ENCODE measurements around the gene INHA. TPM values are rescaled to one million over a fixed set of nuclear protein-coding genes. Genes with fewer than 3 reads are reported as not detected.

Gene INHA
- total RNA-seq, 1 experiment from 2014 or later, result 1.5 TPM

GRCh38 chr2:219622472-219622871 lies 50.4 kb downstream of the INHA start:
- no TSS peak for BruUV-seq (replicated peaks)
- POLR2A ChIA-PET (ENCODE audit: unreplicated experiment), result no interaction called here
- no peaks in the 10 kb centered on the region for H3K9me3 ChIP-seq (ENCODE audit: low read length)
- H3K27ac ChIP-seq (ENCODE audit: low read length), result no peak overlapping the region
- no peaks in the 10 kb centered on the region for H4K20me1 ChIP-seq (ENCODE audit: low read length)
- TF ChIP-seq EZH2phosphoT487 (IDR thresholded peaks at IDR 0.05; ENCODE audit: borderline replicate concordance, low read length), result no peak
- TF ChIP-seq, protein P1, sequence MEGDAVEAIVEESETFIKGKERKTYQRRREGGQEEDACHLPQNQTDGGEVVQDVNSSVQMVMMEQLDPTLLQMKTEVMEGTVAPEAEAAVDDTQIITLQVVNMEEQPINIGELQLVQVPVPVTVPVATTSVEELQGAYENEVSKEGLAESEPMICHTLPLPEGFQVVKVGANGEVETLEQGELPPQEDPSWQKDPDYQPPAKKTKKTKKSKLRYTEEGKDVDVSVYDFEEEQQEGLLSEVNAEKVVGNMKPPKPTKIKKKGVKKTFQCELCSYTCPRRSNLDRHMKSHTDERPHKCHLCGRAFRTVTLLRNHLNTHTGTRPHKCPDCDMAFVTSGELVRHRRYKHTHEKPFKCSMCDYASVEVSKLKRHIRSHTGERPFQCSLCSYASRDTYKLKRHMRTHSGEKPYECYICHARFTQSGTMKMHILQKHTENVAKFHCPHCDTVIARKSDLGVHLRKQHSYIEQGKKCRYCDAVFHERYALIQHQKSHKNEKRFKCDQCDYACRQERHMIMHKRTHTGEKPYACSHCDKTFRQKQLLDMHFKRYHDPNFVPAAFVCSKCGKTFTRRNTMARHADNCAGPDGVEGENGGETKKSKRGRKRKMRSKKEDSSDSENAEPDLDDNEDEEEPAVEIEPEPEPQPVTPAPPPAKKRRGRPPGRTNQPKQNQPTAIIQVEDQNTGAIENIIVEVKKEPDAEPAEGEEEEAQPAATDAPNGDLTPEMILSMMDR (conservative IDR thresholded peaks at IDR 0.05; ENCODE audit: low read depth, low read length), result no peak
- TF ChIP-seq EZH2 (IDR thresholded peaks at IDR 0.05; ENCODE audit: low read length, unreplicated experiment), result no peak
- H3F3A ChIP-seq (ENCODE audit: low read length, unreplicated experiment), result no peaks in the 10 kb centered on the region
- H3K27me3 ChIP-seq (ENCODE audit: low read length), result no peaks in the 10 kb centered on the region
- no peaks in the 10 kb centered on the region for H3K36me3 ChIP-seq (ENCODE audit: low read depth, low read length)
- CTCF ChIA-PET, result no interaction called here
- no peaks in the 10 kb centered on the region for H3K79me2 ChIP-seq (ENCODE audit: low read length)
- no peaks in the 10 kb centered on the region for H3K4me1 ChIP-seq (ENCODE audit: insufficient read depth, low read length)
- no peak overlapping the region for H3K4me2 ChIP-seq (ENCODE audit: low read length)
- no peaks in the 10 kb centered on the region for H3K9me2 ChIP-seq (replicated peaks; ENCODE audit: low read length)
- DNase-seq (no peak), ATAC-seq (no peak)
- H2AFZ ChIP-seq (ENCODE audit: low read length), result no peak overlapping the region
- intact Hi-C loops (cut with micrococcal nuclease), result no loop called here
- no peak overlapping the region for H3K9ac ChIP-seq (ENCODE audit: low read length)
- no peak overlapping the region for H3K4me3 ChIP-seq (ENCODE audit: low read length)

DNA sequence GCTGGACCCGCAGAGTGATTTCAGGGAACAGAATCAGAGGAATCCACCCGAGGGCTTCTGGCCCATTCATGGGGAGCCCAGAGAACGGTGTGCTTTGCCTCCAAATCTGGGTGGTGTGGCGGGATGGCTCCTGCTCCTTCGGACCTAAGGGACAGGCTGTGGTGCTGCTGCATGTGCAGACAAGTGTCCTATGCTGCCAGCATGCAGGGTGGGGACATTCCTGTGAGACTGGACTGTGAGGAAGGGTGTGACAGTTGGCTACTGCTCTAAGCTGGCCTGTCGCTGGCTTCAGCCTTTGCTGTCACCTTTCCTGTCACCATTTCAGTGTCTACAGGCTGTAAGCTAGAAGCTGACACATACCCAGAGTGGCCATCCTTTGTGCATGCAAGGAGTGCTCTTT lies 52.5 kb downstream of the INHA start:
- ChIA-PET CTCF (no interaction called here), POLR2A (ENCODE audit: unreplicated experiment) (no interaction called here)
- no peak overlapping the region for H3K27ac ChIP-seq (ENCODE audit: low read length)
- no peaks in the 10 kb centered on the region for H3K27me3 ChIP-seq (ENCODE audit: low read length)
- no peak overlapping the region for H3K9ac ChIP-seq (ENCODE audit: low read length)
- ATAC-seq (no peak), DNase-seq (no peak)
- no peaks in the 10 kb centered on the region for H3F3A ChIP-seq (ENCODE audit: low read length, unreplicated experiment)
- peaks cover 5% of the 10 kb centered on the region; the same call in 1 of the 2 replicates for H3K4me1 ChIP-seq (ENCODE audit: insufficient read depth, low read length)
- no peak overlapping the region for H3K4me3 ChIP-seq (ENCODE audit: low read length)
- H4K20me1 ChIP-seq (ENCODE audit: low read length), result no peaks in the 10 kb centered on the region
- BruUV-seq (replicated peaks), result no TSS peak
- no peaks in the 10 kb centered on the region for H3K9me3 ChIP-seq (ENCODE audit: low read length)
- H2AFZ ChIP-seq (ENCODE audit: low read length), result no peak overlapping the region
- intact Hi-C loops (cut with micrococcal nuclease), result no loop called here
- H3K36me3 ChIP-seq (ENCODE audit: low read depth, low read length), result no peaks in the 10 kb centered on the region
- no peak overlapping the region for H3K4me2 ChIP-seq (ENCODE audit: low read length)
- peaks cover 7% of the 10 kb centered on the region for H3K79me2 ChIP-seq (ENCODE audit: low read length)
- no peaks in the 10 kb centered on the region for H3K9me2 ChIP-seq (replicated peaks; ENCODE audit: low read length)
- no peak for TF ChIP-seq EZH2 (IDR thresholded peaks at IDR 0.05; ENCODE audit: low read length, unreplicated experiment)
- TF ChIP-seq, protein P1 (conservative IDR thresholded peaks at IDR 0.05; ENCODE audit: low read depth, low read length), result no peak
- no peak for TF ChIP-seq EZH2phosphoT487 (IDR thresholded peaks at IDR 0.05; ENCODE audit: borderline replicate concordance, low read length)

DNA sequence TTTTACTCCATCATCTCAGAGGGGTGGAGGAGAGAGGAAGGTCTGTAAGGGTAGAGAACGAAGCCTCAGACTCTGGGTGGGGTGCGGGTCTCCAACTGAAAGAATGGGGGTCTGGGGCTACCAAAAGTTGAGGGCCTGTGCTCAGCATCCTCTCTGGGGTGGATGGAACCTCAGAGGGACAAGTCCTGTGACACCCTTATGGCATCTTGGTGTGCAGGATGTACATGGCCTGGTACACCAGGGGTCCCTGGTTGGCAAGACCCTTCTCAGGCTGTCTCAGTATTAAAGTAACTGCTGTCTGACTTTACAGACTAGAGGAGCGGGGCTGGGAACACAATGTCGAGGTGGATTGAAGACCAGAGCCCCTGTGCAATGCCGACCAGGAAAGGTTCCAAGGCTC lies 53.1 kb downstream of the INHA start:
- TF ChIP-seq, protein P1 (conservative IDR thresholded peaks at IDR 0.05; ENCODE audit: low read depth, low read length), result no peak
- TF ChIP-seq EZH2phosphoT487 (IDR thresholded peaks at IDR 0.05; ENCODE audit: borderline replicate concordance, low read length), result no peak
- no peak for TF ChIP-seq EZH2 (IDR thresholded peaks at IDR 0.05; ENCODE audit: low read length, unreplicated experiment)
- POLR2A ChIA-PET (ENCODE audit: unreplicated experiment), result no interaction called here
- intact Hi-C loops (cut with micrococcal nuclease), result no loop called here

More for the DNA sequence above, 53.1 kb downstream of the INHA start:
- H3F3A ChIP-seq (ENCODE audit: low read length, unreplicated experiment), result no peaks in the 10 kb centered on the region
- H3K27ac ChIP-seq (ENCODE audit: low read length), result no peak overlapping the region
- no peak overlapping the region for H2AFZ ChIP-seq (ENCODE audit: low read length)
- H3K9me3 ChIP-seq (ENCODE audit: low read length), result no peaks in the 10 kb centered on the region
- ATAC-seq (no peak), DNase-seq (no peak)
- no peak overlapping the region for H3K9ac ChIP-seq (ENCODE audit: low read length)
- no peak overlapping the region for H3K4me2 ChIP-seq (ENCODE audit: low read length)
- H3K27me3 ChIP-seq (ENCODE audit: low read length), result no peaks in the 10 kb centered on the region
- H3K79me2 ChIP-seq (ENCODE audit: low read length), result peaks cover 7% of the 10 kb centered on the region
- no peaks in the 10 kb centered on the region for H4K20me1 ChIP-seq (ENCODE audit: low read length)
- H3K9me2 ChIP-seq (replicated peaks; ENCODE audit: low read length), result no peaks in the 10 kb centered on the region
- no TSS peak for BruUV-seq (replicated peaks)
- peaks cover 5% of the 10 kb centered on the region; the same call in 1 of the 2 replicates for H3K4me1 ChIP-seq (ENCODE audit: insufficient read depth, low read length)
- CTCF ChIA-PET, result no interaction called here
- H3K4me3 ChIP-seq (ENCODE audit: low read length), result no peak overlapping the region
- no peaks in the 10 kb centered on the region for H3K36me3 ChIP-seq (ENCODE audit: low read depth, low read length)

Small RNA genes lying within 50 kb of the gene (microRNA-seq; reads per million reads assigned to microRNA genes)
- not detected for gene MIR3132 (ENCODE audit: unreplicated experiment)

Other genes starting within 250 kb of the INHA start
- not detected in 2 replicates for gene RESP18, start 239.6 kb upstream of the INHA start, total RNA-seq (2014; rRNA removed)
- 86.2 and 114 TPM in 2 replicates for gene DNPEP, start 184.4 kb upstream of the INHA start, total RNA-seq (2014; rRNA removed)
- gene DES, start 153.9 kb upstream of the INHA start, total RNA-seq (2014; rRNA removed), result not detected in 2 replicates
- 30.7 and 45.2 TPM in 2 replicates for gene SPEG, start 137.5 kb upstream of the INHA start, total RNA-seq (2014; rRNA removed)
- 78.1 and 85.7 TPM in 2 replicates for gene GMPPA, start 73.4 kb upstream of the INHA start, total RNA-seq (2014; rRNA removed)
- gene ASIC4, start 57.8 kb upstream of the INHA start, total RNA-seq (2014; rRNA removed), result 0.11 TPM in 1 of 2 replicates, not detected in the other
- gene CHPF, start 28.5 kb upstream of the INHA start, total RNA-seq (2014; rRNA removed), result 139 and 210 TPM in 2 replicates
- 1.1 and 5.2 TPM in 2 replicates for gene TMEM198, start 28.3 kb upstream of the INHA start, total RNA-seq (2014; rRNA removed)
- gene OBSL1, start 771 bp upstream of the INHA start, total RNA-seq (2014; rRNA removed), result 122 and 148 TPM in 2 replicates
- gene STK11IP, start 25.5 kb downstream of the INHA start, total RNA-seq (2014; rRNA removed), result 17.7 and 26.4 TPM in 2 replicates
- 11.6 and 14.3 TPM in 2 replicates for gene SLC4A3, start 55.3 kb downstream of the INHA start, total RNA-seq (2014; rRNA removed)